Measurements from ENCODE around the gene C1orf216. TPM values are rescaled to one million over a fixed set of nuclear protein-coding genes. Genes with fewer than 3 reads are reported as not detected.

The C1orf216 gene
- total RNA-seq, 2 experiments from 2014 or later, result 14.7 to 15.1 TPM

- H3K27me3 Mint-ChIP-seq, result no peaks in the 10 kb centered on the region
- H3K27ac Mint-ChIP-seq, result no peak overlapping the region
- no peak for DNase-seq
- H3K36me3 Mint-ChIP-seq, result no peaks in the 10 kb centered on the region
- H3K4me3 Mint-ChIP-seq, result no peak overlapping the region
- no peaks in the 10 kb centered on the region for H3K4me1 Mint-ChIP-seq
- no peaks in the 10 kb centered on the region for H3K9me3 Mint-ChIP-seq
These were observed 38.4 kb downstream of the C1orf216 start for GRCh38 chr1:35680271-35680670.

GRCh38 chr1:35675773-35676172 lies 42.9 kb downstream of the C1orf216 start:
- Mint-ChIP-seq H3K4me3 (no peak overlapping the region), H3K27me3 (peaks cover 10% of the 10 kb centered on the region), H3K36me3 (no peaks in the 10 kb centered on the region), H3K27ac (no peak overlapping the region), H3K4me1 (no peaks in the 10 kb centered on the region), H3K9me3 (no peaks in the 10 kb centered on the region)
- no peak for DNase-seq

GRCh38 chr1:35674111-35674510 lies 44.6 kb downstream of the C1orf216 start:
- Mint-ChIP-seq H3K36me3 (no peaks in the 10 kb centered on the region), H3K9me3 (no peaks in the 10 kb centered on the region), H3K27ac (no peak overlapping the region), H3K27me3 (peaks cover 14% of the 10 kb centered on the region), H3K4me3 (no peak overlapping the region), H3K4me1 (no peaks in the 10 kb centered on the region)
- DNase-seq, result no peak

GRCh38 chr1:35672116-35672515 lies 46.6 kb downstream of the C1orf216 start:
- Mint-ChIP-seq H3K4me3 (no peak overlapping the region), H3K27ac (no peak overlapping the region), H3K27me3 (peaks cover 18% of the 10 kb centered on the region), H3K36me3 (no peaks in the 10 kb centered on the region), H3K9me3 (no peaks in the 10 kb centered on the region), H3K4me1 (no peaks in the 10 kb centered on the region)
- no peak for DNase-seq

- no peak overlapping the region for H3K27ac Mint-ChIP-seq
- no peaks in the 10 kb centered on the region for H3K9me3 Mint-ChIP-seq
- H3K36me3 Mint-ChIP-seq, result no peaks in the 10 kb centered on the region
- H3K4me3 Mint-ChIP-seq, result no peak overlapping the region
- H3K27me3 Mint-ChIP-seq, result peaks cover 22% of the 10 kb centered on the region
- H3K4me1 Mint-ChIP-seq, result no peaks in the 10 kb centered on the region
- no peak for DNase-seq
These were observed 50.2 kb downstream of the C1orf216 start for GRCh38 chr1:35668506-35668905.

- Mint-ChIP-seq H3K4me3 (no peak overlapping the region), H3K36me3 (no peaks in the 10 kb centered on the region), H3K27me3 (peaks cover 22% of the 10 kb centered on the region), H3K27ac (no peak overlapping the region), H3K4me1 (no peaks in the 10 kb centered on the region), H3K9me3 (no peaks in the 10 kb centered on the region)
- no peak for DNase-seq
These were observed 51.8 kb downstream of the C1orf216 start for GRCh38 chr1:35666916-35667315.

- DNase-seq, result no peak
- no peaks in the 10 kb centered on the region for H3K36me3 Mint-ChIP-seq
- H3K9me3 Mint-ChIP-seq, result no peaks in the 10 kb centered on the region
- H3K27me3 Mint-ChIP-seq, result peaks cover 16% of the 10 kb centered on the region
- H3K4me3 Mint-ChIP-seq, result no peak overlapping the region
- H3K27ac Mint-ChIP-seq, result no peak overlapping the region
- no peaks in the 10 kb centered on the region for H3K4me1 Mint-ChIP-seq
These were observed 52.5 kb downstream of the C1orf216 start for GRCh38 chr1:35666216-35666615.

Other genes with a start within 250 kb of the C1orf216 start
- 10 to 100 TPM; 17.2 to 18.3 TPM for gene KIAA0319L, start 161.5 kb downstream of the C1orf216 start, total RNA-seq
- 10 to 100 TPM; 31.3 to 36.0 TPM for gene NCDN, start 161.1 kb downstream of the C1orf216 start, total RNA-seq
- gene TFAP2E, start 145.6 kb downstream of the C1orf216 start, total RNA-seq, result under 1 TPM; 0.27 to 0.32 TPM
- 100 to 1,000 TPM; 107 to 111 TPM for gene PSMB2, start 77.4 kb downstream of the C1orf216 start, total RNA-seq
- 10 to 100 TPM; 72.8 to 79.1 TPM for gene CLSPN, start 51.1 kb upstream of the C1orf216 start, total RNA-seq
- gene AGO4, start 89.1 kb upstream of the C1orf216 start, total RNA-seq, result 1 to 10 TPM; 2.1 to 3.0 TPM
- 10 to 100 TPM; 40.4 to 40.8 TPM for gene AGO1, start 164.3 kb upstream of the C1orf216 start, total RNA-seq
- gene AGO3, start 212.2 kb upstream of the C1orf216 start, total RNA-seq, result 10 to 100 TPM; 24.5 to 26.0 TPM

All from activated naive CD8-positive, alpha-beta T cell treated with anti-CD3 and anti-CD28 coated beads for 36 hours (primary cell).